HG03175 (cell line): ENCODE data around the gene RGS4.

Experiments
- ATAC-seq: cut with Tn5 transposase; IDR thresholded peaks from one replicate; pipeline ENCODE4 v1.9.1; 2021; ENCODE audit warnings: mild to moderate bottlenecking, moderate library complexity; ENCODE audit not compliant: unreplicated experiment

The RGS4 gene

DNA sequence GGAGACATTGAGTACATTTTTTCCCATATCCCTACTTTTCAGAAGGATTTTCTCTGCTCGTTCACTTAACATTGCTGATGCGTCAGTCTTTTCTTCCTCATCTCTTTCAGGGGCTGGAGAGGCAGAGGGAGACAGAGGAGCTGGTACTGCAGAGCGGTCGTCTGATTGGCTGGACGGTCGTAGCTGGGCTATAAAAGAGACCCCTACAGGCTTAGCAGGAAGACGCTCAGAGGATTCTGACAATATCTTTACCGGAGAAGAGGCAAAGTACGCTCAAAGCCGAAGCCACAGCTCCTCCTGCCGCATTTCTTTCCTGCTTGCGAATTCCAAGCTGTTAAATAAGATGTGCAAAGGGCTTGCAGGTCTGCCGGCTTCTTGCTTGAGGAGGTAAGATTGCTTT lies at the start of gene RGS4:
Gene RGS4, plus strand, starts transcription at position 220 of the 400 bp plus-strand sequence. Its CDS starts 124 bp downstream, at position 344.
- ATAC-seq: no peak

DNA sequence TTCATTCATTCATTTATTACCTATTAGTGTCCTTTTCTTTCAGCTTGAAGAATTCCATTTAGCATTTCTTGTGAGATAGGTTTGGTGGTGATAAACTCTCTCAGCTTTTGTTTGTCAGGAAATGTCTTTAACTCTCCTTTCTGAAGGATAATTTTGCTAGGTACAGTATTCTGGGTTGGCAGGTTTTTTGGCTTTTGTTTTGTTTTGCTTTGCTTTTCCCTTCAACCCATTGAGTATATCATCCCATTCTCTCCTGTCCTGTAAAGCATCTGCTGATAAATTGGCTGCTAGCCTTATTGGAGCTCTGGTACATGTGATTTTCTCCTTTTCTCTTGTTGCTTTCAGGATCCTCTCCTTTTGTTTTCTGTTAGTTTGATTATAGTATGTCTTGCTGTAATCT lies 47.0 kb upstream of the RGS4 start:
- no peak for ATAC-seq

DNA sequence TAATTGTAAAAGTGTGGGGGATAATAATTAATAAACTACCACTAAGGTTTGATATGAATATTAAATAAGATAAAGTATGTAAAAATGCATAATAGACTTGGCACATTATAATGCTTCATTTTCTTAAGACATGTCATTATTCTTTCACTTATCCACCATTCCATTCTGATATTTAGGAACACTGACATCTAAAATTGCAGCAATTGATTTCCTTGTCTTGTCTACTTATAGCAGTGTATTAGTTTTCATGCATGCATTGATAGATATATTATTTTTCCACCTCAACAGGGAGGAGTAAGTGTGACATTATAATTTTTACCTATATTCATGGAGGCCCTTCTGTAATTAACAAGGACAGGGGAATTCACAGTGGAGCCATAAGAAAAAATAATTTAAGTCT lies 41.6 kb upstream of the RGS4 start:
- no peak for ATAC-seq

DNA sequence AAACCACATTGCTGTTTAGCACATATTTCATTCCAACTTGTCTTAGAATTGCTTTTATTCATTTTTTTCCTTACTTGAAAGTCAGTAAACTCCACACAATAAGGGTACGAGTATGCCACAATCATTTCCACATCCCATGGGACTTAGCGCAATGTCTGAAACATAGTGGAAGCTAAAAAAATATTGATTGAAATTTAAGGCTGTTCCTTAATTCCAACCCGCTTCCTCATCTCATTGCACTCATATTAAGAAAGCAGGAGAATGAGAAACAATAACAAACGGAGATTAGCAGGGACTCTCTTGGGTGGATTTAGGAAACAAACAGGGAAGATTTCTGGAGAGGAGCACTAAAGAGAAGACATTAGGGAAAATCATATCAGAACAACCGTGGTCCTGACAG lies 39.3 kb upstream of the RGS4 start:
- ATAC-seq: no peak

DNA sequence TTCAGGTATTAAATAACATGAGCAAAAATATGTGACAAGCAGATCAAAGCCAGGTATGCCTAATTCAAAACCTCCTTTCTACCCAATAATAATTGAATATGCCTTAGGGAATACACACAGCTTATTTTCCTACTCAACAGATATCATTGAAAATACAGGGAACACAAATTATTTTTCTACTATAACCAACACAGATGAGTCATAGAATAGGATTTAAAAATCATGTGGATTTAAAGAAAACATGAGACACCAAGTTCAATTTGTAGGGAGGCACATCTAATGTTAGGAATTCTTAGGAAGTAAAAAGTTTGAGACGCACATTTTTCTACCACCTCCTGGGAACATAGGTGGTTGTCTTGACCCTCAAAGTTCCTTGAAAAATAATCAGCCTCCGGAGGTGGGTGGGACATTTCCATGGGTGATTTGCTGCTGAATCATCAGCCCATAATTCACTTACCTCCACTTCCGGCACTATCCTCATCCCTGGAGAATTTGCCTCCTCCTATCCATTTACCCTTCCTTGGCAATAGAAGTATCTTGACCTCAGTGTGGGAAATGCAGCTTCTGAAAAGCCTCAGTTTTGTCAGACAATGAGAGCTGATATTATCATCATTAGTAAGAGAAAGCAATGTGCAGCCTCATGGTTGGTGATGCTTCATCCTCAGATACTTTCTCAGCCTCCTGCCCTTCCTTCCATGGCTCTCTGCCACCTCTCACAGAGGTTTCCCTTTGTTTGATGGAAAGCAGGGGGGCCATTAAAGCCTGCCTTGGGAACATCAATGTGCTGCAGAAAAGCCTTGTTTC lies 33.5 kb upstream of the RGS4 start:
- no peak for ATAC-seq

DNA sequence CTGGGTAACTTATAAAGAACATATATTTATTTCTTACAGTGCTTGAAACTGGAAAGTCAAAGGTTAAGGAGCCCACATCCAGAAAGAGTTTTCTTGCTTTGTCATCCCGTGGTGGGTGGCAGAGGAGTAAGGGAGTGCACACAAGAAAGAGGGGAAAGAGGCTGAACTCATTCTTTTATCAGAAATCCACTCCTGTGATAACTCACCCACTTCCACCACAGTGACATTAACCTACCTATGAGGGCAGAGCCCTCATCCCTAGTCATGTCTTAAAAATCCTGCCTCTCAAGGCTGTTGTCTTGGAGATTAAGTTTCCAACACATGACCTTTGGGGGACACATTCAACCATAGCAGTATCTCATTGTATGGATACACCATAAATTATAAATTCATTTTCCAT lies 32.5 kb upstream of the RGS4 start:
- no peak for ATAC-seq

DNA sequence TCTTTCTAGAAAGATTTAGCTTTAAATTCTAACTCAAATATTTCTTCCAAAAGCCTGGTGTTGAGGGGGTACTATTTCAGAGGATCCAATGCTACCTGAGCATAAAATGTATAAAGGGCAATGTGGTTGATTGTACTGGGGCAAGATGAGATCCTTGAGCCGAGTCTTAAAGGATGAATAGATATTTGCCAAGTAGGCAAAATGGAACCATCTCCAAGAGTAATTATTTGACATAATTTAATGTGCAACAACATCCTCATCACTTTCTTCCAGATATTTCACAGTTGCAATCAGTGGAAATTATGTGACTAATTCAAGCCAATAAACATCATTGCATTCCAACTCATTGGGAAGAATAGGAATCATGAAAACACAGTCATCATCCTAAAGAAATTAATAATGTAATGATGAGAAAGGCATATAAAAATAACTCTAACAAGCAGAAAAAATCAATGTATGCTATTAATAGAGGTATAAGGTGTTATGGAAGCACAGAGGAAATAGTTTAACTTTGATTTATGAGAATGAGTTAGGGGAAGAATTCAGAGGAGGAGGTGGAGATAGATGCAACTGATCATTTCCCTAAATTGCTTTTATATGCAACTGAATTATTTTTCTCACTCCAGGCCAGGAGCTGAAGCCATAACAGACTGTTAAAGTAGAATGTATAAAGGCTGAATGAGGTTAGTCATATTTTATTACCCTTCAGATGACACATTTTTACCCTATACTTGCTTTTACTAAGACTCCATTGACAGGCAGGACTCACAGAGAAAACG lies 30.0 kb upstream of the RGS4 start:
- ATAC-seq: no peak

DNA sequence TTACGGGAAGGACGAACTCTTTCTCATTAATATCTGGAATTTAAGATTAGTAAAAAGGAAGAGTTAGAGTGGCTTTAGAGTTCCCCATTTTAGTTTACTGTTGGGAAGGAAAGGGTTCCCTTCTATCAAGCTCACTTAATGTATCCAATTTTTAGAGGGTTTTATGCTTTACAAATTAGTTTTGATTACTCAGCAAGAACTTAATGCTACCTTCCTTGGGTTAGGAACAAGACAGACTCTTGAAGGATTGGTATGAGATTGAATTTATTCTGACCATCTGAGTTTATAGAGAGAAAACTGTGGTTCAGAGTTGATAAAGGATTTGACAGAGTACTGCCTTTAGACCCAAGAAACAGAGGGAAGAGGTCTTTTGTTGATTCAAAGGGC lies 29.5 kb upstream of the RGS4 start:
- ATAC-seq: no peak

DNA sequence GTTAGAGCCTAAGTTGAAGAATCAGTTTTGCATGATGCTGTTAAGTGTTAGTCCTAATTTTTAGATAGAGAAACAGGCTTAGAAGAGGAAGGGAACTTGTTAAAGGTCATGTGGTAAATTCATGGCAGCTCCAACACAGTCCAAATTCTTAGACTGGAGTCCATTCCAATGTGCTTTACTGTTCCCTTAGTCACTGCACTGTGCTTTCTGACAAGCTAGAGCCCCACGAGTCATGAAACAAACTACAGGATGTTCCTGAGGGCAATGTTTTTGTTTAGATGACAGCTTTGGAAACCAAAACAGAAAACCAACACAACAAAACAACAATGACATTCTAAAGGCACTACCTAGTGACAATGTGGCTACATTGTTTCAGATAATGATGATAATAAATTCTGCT lies 23.1 kb upstream of the RGS4 start:
- no peak for ATAC-seq

DNA sequence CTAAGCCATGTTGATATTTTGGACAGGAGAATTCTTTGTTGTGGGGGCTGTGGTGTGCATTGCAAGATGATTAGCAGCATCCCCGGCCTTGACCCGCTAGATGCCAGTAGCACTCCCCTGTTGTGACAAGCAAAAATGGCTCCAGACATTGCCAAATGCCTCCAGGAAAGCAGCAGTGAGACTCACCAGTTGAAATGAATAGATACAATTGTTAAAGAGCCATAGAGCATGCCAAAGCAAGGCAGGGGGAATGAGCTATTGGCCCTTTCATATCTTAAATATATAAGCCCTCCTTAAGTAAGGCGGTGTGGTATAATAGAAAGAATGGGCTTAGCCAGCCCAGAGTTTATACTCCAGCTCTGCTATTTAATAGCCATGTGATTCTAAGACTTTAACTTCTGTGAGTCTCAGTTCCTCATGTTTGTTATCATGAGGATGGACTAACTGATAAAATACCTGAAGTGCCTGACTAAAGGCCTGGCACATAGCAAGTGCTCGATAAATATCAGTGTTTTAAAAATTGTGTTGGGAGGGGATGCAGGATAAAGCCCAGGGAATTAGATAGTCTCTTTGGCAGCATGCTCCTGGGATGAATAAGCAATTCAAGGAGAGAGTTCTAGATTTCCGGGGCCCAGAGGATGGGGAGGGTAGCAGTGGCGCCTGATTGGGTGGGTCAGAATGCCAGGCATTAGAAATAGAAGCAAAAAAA lies 21.1 kb upstream of the RGS4 start:
- no peak for ATAC-seq

DNA sequence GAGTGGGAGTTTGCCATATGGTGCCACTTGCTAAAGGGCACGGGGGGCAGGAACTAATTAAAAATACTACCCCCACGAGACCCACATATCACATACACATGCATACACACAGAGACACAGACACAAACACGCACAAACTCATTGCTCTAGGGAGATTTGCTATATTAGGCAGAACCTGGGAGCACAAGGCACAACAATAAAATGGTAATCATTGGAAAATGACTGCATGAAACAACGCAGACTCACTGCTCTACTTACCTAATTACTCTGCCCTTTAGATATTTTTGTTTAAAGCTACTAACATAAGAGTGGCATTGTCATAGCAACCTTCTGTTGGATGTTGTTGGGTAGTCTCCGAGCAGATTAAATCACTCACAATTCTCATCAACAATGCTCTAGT lies 20.3 kb upstream of the RGS4 start:
- no peak for ATAC-seq

DNA sequence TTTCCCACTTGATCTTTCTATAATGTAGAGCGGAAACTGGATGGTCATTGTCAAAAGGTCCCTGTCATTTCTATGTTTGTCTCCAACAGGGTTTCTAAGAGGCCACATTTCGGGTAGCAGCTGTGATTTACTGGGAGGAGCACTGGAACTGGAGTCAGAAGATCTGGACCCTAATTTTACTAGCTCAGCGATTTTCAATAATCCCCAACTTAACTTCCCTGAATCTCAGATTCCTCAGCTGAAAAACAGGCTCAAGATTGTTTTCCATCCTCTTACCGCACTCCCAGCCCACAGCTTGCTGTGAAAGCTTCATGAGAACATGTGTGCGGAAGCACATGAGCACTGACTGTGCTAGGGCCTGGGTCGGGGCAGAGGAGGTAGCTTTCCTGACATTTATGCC lies 19.9 kb upstream of the RGS4 start:
- ATAC-seq: no peak

DNA sequence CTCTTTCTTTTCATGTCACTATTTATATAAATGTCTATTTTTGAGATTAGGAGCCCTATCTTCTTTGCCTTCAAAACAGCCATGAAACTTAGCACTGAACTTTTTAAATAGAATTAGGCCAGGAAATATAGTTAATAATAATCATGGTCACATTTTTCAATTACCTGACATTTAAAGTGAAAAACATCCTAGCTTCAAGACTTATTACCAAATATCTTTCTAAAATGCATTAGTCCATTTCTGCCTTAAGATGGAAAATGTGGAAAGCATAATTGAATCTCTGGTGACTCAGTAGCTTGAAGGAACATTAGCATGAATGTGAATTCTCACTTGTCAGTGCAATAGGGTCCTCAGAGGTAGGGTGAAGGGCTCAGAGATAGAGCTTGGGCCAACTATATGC lies 18.7 kb upstream of the RGS4 start:
- no peak for ATAC-seq

DNA sequence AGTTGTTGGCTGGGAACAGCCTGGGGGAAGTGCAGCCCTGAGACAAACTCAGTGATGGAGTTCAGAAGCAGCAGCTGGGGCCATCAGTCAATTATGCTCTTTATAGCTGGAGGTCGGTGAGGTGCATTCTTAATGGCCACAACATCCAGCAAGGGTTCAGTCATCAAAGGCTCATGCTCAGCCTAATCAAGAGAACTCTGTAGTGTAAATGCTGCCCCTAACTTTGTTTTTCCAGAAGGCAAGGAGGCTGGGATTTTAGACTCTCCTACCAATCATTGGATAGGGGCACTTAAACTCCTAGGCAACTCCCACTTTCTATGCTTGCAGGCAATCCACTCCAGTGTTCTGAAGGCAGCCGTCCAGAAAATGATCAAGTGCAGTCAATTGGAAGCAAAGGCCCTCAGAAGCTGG lies 15.0 kb upstream of the RGS4 start:
- ATAC-seq: no peak

DNA sequence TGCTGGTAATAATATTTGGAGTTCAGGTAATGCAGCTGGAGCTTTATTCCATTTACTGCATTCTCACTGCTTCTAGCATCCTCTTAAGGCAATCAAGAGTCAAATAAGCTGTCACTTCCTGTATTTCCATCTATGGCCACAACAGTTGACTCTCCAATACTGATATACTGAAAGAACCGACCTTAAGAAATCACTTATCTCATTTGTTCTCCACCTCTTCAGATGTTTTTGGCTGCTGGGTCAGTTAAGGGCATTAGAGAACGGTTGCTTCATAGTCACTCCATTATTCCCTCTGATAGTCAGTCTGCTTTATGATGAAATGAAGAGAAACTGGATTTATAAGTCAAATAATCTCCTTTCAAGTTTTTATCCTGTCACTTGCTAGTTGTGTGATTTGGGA lies 14.2 kb upstream of the RGS4 start:
- no peak for ATAC-seq

DNA sequence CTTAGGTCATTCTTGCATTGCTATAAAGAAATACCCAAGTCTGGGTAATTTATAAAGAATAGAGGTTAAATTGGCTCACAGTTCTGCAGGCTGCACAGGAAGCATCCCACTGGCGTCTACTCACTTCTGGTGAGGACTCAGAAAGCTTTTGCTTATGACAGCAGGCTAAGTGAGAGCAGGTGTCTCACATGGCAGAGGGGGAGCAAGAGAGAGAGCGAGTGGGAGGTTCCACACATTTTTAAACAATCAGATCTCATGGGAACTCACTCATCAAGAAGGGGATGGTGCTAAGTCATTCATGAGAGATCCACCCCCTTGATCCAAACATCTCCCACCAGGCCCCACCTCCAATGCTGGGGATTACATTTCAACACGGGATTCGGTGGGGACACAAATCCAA lies 13.6 kb upstream of the RGS4 start:
- no peak for ATAC-seq

DNA sequence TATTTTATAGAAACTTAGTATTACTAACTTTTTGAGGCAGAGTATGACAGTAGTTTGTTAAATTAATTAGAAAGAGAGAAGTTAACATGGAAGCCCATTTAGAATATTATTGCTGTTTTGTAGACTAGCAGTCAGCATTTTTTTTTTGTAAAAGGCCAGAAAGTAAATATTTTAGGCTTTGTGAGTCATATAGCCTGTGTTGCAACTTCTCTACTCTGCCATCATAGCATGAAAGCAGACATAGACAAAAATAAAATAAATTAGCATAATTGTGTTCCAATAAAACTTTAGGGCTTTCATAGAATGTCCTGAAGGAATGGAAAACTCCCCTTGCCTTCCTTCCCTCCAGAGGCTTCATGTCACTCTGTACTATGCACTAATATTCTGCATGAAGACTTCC lies 12.3 kb upstream of the RGS4 start:
- ATAC-seq: no peak

DNA sequence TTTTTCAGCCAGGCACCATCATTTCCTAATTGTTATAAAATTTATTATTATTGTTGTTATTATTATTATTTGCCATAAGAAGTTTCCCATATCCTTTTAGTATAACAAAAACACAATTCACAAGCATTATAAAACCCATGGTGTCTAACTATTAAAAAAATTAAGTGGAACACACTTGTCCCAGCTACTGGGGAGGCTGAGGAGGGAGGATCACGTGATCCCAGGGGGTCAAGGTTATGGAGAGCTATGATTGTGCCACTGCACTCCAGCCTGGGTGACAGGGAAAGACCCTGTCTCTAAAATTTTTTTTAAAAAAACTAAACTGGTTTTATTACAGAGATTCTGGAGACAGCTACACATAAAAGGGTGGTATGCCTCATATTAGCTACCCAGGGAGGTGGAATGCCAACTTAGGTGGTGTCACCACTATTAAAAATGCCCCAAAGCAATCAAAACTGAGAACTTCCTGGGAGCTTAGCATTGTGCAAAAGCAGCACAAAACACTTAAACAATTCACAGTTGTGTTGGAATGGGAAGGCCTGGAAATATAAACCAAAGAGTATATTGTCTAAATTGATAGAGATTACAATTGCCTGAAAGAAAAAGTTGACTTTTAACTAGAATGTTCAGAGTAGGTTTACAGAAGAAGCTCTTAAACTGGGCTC lies 8.7 kb upstream of the RGS4 start:
- no peak for ATAC-seq

DNA sequence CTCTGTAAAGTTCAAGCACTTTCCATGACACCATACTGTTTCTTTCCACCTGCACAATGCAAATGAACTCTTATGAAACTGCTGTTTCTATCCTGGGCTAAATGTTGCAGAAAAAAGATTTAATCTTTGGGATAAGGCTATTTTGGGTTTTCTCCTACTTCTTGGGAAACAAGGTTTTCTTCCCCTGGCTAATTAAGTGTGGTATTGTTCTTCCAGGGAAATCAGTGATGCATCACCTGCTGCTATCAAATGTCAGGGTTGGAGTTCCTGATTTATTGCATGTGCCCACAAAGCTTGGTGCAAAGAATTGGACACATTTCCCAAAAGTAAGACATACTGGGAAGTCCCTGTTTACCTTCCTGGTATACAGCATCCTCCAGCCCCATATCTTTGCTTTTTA lies 6.0 kb upstream of the RGS4 start:
- no peak for ATAC-seq

DNA sequence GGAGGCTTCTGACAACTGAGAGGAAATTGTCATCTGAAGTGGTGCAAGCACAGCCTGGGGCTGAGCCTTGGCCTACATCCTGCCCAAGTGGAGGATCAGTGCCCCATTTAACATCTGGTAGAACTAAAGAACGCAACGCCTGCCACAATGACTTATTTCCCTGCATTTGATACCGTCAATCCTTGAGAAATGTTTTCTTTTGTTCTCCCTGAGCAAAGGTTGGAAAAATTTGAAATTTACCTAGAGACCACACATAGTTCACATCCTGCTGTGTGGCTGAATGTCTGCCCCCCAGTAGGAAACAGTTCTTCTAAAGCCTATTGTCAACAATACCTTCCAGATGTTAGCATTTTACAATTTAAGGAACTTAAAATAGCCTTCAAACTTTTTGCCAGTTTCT lies 5.6 kb upstream of the RGS4 start:
- ATAC-seq: no peak

DNA sequence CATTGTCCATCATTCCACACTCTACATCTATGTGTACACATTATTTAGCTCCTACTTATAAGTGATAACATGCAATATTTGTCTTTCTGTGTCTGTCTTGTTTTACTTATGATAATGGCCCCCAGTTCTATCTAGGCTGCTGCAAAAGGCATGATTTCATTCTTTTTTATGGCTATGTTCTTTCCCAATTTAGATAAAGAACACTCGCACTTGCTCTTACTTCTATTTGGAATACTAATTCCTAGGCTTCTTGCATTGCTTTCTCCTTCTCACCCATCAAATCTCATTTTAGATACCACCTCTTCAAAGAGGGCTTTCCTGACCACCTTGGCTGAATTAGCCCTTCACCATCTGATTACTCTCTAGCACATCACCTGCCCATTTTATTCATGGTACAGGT lies 3.0 kb upstream of the RGS4 start:
- ATAC-seq: no peak
